ENCODE results near the gene PPP1R37. TPM values are rescaled to one million over a fixed set of nuclear protein-coding genes. Genes with fewer than 3 reads are reported as not detected.
A peak's percentile ranks its signal among the peaks of the same experiment; 100 is the strongest.

PPP1R37 gene
- total RNA-seq (27.1 and 28.5 TPM in 2 replicates), polyA plus RNA-seq (16.2 and 18.6 TPM in 2 replicates), polyA minus RNA-seq (10.0 and 10.5 TPM in 2 replicates), Bru-seq, nascent RNA (percentile 66 among the genes with signal in this experiment), BruChase-seq, experiment 1, labeled RNA remaining after a 6-hour chase (percentile 83 among the genes with signal in this experiment), BruChase-seq, experiment 2, labeled RNA remaining after a 2-hour chase (percentile 78 among the genes with signal in this experiment)
- polyA plus RNA-seq (2011; cell fraction: cytosol; rRNA removed): 12.6 and 17.7 TPM in 2 replicates
- polyA plus RNA-seq (2011; cell fraction: nucleus; rRNA removed): 35.2 and 40.6 TPM in 2 replicates
- 15.2 and 20.4 TPM in 2 replicates for polyA plus RNA-seq (2012)
- 12.6 TPM for polyA minus RNA-seq (2011; cell fraction: cytosol; rRNA and poly(A)+ RNA removed)
- 11.8 and 14.1 TPM in 2 replicates for polyA minus RNA-seq (2011; cell fraction: nucleus; rRNA and poly(A)+ RNA removed)
- long read RNA-seq, partial matches to known transcripts: 2 of 4 reads
- long read RNA-seq, other reads (novel, unspliced or antisense): 2 of 4 reads

GRCh38 chr19:45092747-45093678 is at the start of gene PPP1R37:
Gene PPP1R37 (plus strand): TSS chr19:45093179. CDS start chr19:45093326, 147 bp downstream.
- H3K36me3 ChIP-seq (ENCODE audit: control insufficient read depth in 2 of 2, extremely low read depth in 1 of 2, insufficient read depth in 2 of 2, low read length in 2 of 2): peaks cover 0 to 6% of the 10 kb centered on the region in 2 experiments
- peaks cover 14% of the 10 kb centered on the region for H3K4me1 ChIP-seq (ENCODE audit: control insufficient read depth, extremely low read depth, insufficient read depth, low read length)
- dilution Hi-C loops (cut with MboI; ENCODE audit: extremely low pct_ligation_motif_present, low sequenced_read_pairs): no loop called here
- H3K27me3 ChIP-seq (ENCODE audit: control insufficient read depth in 2 of 2, insufficient read depth in 2 of 2, low read length in 2 of 2): no peaks in the 10 kb centered on the region
- ChIA-PET POLR2A (interaction anchor here (0.6 to 1.0 kb wide), 3 partner anchors 10 to 28 kb away, joined by 3 to 6 read pairs (median 4); no protein-coding TSS in a partner anchor), CTCF (interaction anchor here (0.9 to 2.9 kb wide), 9 partner anchors 9 to 85 kb away, joined by 3 to 21 read pairs (median 4); partner anchors contain the start of genes BLOC1S3 and TRAPPC6A)
- H3K9me1 ChIP-seq (replicated peaks; ENCODE audit: control insufficient read depth, extremely low read depth, insufficient read depth, low read length): no peaks in the 10 kb centered on the region
- peak within 1 kb of the TSS; percentile 86 for H3K27ac ChIP-seq (ENCODE audit: insufficient read depth, low read depth, low read length)
- intact Hi-C loops (cut with micrococcal nuclease): loop anchor here (1.0 to 5.0 kb wide), 3 partner anchors 34 to 154 kb away; partner anchors contain the start of genes BLOC1S3, EXOC3L2 and TRAPPC6A
- FAIRE-seq: peak; percentile 98
- no peaks in the 10 kb centered on the region for H3K9me3 ChIP-seq (replicated peaks; ENCODE audit: control insufficient read depth, insufficient read depth, low read length)
- H4K20me1 ChIP-seq (replicated peaks; ENCODE audit: control insufficient read depth, extremely low read depth, insufficient read depth, low read length): no peaks in the 10 kb centered on the region
- DNase-seq (ENCODE audit: low read depth, low spot score): peak; percentile 96
- BruUV-seq (replicated peaks): no TSS peak
- peak within 1 kb of the TSS; percentile 56 for H2AFZ ChIP-seq (ENCODE audit: low read depth, low read length)
- TF ChIP-seq EZH2 (IDR thresholded peaks at IDR 0.05; ENCODE audit: borderline replicate concordance, low read depth, low read length, severe bottlenecking): no peak
- peak; percentile 11 to 43 for TF ChIP-seq CTCF (IDR thresholded peaks at IDR 0.05; ENCODE audit: extremely low read depth in 1 of 2, insufficient read depth in 1 of 2, low read depth in 1 of 2, low read length in 2 of 2)
- no peak for TF ChIP-seq POLR2AphosphoS5 (IDR thresholded peaks at IDR 0.05; ENCODE audit: insufficient read depth, low read depth, low read length)
- peaks cover 49% of the 10 kb centered on the region for H3K79me2 ChIP-seq (ENCODE audit: control insufficient read depth, insufficient read depth, low read length)
- peak within 1 kb of the TSS; percentile 96 for H3K4me2 ChIP-seq (ENCODE audit: insufficient read depth, low read length)
- peak within 1 kb of the TSS; percentile 76 to 93 (median 80) for H3K4me3 ChIP-seq (replicated peaks in 1 of 3; ENCODE audit: insufficient read depth in 1 of 3, low read depth in 1 of 3, low read length in 3 of 3)
- peak within 1 kb of the TSS; percentile 88 for H3K9ac ChIP-seq (replicated peaks; ENCODE audit: extremely low read depth, insufficient read depth, low read length)

Data from endothelial cell of umbilical vein (primary cell).